GM18868 (cell line): ENCODE measurements around the gene TLCD3A.
"Not testable (repeated sequence)": the region's sequence is repeated elsewhere in the genome, so short reads cannot be mapped to it uniquely, and the experiment has no call there.

Source experiments
- ATAC-seq: cut with Tn5 transposase; IDR thresholded peaks from one replicate; pipeline ENCODE4 v1.9.1; 2021; ENCODE audit warnings: mild to moderate bottlenecking, moderate library complexity; ENCODE audit not compliant: unreplicated experiment

Gene TLCD3A

GRCh38 chr17:732067-732901 is at the start of gene TLCD3A:
Gene TLCD3A (plus strand): TSS chr17:732596. CDS start chr17:732648, 52 bp downstream.
- peak; percentile 57 for ATAC-seq

- ATAC-seq = no peak
These were observed 49.4 kb upstream of the TLCD3A start for GRCh38 chr17:683040-683439.

DNA sequence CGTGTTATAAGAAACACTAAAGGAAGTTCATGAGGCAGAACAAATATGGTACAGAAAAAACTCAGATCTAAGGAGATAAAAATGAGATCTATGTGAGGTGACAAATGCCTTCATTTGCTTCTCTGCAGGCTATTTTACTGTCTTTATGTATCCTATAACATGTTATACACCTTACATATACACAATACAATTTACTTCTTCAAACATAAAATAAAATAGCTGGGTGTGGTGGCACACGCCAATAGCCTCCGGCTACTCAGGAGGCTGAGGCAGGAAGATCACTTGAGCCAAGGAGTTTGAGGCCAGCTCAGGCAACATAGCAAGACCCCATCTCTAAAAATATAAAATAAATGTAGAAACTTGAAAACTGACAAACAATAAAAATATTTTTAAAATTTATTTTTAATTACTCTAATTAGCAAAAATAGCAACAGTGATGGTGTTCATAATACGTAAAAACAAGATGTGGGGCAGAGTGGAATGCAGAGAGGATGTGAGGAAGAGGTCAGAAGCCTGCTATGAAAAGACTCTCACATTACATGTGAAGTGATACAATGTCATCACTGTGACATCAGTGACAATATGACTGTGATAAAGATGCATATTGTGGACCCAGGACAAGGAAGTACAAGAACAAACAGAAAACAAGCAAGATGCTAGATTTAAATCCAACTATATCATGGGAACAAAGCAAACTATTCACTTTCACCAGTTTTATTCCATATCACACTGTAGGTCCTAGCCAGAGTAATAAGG is 48.7 kb upstream of the TLCD3A start:
- no peak for ATAC-seq

- no peak for ATAC-seq
These were observed 47.4 kb upstream of the TLCD3A start for GRCh38 chr17:685006-685405.

DNA sequence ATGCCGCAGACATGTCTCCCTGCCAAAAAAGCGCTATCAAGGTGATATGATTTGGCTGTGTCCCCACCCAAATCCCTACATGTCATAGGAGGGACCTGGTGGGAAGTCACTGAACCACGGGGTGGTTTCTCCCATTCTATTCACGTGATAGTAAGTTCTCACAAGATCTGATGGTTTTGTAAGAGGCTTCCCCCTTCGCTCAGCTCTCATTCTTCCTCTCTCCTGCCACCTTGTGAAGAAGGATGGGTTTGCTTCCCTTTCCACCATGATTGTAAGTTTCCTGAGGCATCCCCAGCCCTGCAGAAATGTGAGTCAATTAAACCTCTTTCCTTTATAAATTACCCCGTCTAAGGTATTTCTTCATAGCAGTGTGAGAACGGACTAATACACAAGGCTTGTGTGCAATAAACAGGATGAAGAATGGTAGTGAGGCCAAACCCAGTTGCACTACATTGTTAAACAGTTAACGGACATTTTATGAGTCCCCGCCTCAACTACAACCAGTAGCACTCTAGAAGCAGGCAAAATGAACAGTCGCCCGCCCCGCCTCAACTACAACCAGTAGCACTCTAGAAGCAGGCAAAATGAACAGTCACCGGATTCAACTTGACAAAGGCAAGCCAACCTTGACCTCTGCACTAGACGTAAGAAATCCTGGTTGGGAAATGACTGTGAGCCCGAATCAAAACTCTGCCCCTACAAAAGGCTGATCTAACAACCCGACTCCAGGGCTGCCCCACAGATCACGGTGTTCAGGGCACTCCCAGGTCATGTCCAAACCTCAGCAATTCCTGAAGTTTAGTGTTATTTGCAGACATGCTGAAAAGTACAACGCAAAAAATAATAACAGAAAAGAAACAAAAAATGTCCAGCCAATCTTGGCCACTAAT is 44.1 kb upstream of the TLCD3A start:
- no peak for ATAC-seq

DNA sequence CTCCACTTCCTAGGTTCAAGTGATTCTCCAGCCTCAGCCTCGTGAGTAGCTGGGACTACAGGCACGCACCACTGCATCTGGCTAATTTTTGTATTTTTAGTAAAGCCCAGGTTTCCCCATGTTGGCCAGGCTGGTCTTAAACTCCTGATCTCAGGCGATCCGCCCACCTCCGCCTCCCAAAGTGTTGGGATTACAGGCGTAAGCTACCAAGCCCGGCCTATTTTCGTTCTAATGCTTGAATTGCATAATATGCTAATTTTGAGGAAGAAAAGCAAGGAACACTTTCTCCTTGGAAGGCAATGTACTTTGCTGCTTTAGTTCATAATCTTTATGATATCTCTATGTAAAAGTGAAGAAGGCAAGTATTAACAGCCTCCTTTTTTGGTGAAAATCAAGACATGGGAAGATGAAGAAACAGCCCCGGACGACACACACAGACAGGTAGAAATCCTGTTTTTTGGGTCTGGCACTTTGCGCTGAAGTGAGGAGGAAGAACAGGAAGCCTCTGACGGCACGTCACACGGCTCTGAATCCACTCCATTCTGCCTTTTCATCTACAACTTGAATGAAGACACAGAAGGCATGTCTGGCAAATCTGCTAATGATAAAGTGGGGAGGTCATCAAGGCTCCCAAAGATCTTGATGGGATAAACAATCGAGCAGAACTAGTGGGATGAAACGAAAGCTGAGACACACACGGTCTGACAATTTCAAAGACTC is 42.7 kb upstream of the TLCD3A start:
- no peak for ATAC-seq

DNA sequence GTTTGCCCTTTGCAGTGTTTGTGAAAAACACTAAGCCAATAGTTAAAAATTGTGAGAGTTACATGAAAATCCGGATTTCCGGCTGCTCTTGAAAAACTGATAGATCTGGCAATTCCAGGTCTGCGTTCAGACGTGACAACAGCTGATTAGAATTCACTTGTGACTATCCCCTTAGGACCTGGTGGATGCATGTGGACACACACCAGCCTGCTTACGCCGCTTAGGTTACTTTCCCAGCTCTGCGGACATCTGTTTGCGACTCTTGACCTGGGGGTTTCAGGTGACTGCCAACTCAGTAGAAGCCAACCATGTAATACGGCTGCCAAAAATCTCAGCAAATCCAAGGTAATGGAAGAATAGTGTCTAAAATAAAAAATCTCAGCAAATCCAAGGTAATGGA is 42.0 kb upstream of the TLCD3A start:
- no peak for ATAC-seq

- no peak for ATAC-seq
These were observed 41.0 kb upstream of the TLCD3A start for GRCh38 chr17:691423-691822.

GRCh38 chr17:692116-692515 is 40.3 kb upstream of the TLCD3A start:
- no peak for ATAC-seq

DNA sequence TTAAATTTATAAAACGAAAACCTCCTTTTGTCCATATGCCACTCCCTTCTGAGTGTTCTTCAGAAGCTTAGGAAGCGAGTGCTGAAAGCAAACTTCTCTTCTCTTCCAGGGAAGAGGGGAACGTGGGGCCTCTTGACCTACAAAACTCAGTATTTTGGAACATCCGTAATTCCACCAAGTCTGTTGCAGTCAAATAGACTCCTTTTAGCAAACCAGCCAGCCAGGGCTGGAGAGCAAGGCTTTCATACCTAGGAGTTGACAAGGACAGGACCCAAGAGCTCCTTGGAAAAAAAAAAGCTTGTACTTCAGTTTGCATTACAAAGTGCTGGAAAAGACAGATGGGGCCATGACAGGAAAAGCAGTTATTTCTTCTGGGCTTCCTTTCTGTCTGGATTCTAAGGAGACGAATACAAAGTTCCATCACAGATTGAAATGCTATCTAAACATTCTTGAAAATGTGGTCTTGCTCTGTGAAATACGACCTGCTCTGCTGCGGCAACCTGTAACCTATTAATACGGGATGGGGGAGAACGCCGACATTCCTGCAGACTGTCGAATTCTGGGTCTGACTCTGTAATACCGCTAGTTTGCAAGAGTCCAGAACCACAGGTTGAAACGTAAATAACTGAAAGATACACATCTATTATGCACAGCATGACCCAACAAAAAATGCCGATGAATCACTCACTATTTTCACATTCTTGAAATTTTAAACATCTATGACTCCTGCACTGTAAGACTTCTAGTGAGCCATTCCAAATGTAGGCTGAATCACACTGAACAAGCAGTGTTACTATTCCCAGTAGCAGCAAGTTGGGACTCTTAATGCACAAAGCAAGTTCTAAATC is 38.4 kb upstream of the TLCD3A start:
- ATAC-seq = no peak

- ATAC-seq = no peak
These were observed 36.0 kb upstream of the TLCD3A start for GRCh38 chr17:696369-696768.

DNA sequence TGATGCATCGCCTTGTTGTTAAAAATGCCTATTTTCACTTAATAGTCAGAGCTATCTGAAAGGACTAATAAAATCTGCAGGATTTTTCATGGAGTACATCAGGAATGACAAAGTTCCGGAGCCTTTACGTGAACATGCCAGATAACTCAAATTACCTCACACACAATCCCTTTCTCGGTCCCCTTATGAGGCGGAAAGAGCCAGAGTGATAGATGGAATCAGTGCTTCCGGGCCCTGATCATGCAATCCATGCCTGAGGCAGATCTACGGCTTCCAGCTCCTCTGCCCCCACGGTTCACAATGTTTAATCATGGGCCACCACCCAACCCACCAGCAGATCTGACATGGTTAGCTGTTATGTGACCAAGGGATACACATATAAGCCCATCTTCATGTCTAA is 34.7 kb upstream of the TLCD3A start:
- no peak for ATAC-seq

DNA sequence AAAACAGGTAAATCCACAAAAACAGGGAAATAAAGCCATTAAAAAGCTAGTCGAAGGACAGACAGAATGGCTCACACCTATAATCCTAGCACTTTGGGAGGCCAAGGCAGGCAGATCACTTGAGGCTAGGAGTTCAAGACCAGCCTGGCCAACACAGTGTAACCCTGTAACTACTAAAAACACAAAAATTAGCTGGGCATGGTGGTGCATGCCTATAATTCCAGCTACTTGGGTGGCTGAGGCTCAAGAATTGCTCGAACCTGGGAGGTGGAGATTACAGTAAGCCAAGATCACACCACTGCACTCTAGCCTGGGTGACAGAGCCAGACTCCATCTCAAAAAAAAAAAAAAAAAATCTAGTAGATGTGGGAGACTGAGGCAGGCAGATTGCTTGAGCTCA is 34.3 kb upstream of the TLCD3A start:
- not testable (repeated sequence) for ATAC-seq

- no peak for ATAC-seq
These were observed 33.1 kb upstream of the TLCD3A start for GRCh38 chr17:699345-699744.

DNA sequence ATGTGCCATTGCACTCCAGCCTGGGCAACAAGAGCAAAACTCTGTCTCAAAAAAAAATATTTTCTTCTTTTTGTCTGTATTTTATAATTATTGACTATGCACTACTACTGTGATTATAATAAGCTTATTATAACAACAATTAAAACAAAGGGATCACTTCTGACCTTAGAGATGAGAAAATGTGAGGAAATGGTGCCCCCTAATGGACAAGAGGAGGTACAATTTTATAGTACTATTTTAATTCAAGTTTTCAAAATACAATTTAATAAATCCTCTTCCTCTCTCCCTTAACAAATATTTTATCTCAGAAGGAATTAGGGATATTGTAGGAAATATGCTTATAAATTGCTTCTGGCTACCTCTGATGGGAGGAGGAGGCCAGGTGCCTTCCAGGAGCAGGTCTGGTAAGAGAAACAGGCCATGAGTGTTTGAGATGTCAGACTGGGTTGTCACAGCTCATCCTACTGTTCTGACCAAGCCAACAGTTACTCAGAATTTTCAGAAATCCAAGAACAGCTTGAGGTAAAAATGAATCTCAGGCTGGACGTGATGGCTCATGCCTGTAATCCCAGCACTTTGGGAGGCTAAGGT is 31.8 kb upstream of the TLCD3A start:
- ATAC-seq = no peak

- no peak for ATAC-seq
These were observed 29.1 kb upstream of the TLCD3A start for GRCh38 chr17:703081-703875.

- no peak for ATAC-seq
These were observed 28.1 kb upstream of the TLCD3A start for GRCh38 chr17:704111-704864.

DNA sequence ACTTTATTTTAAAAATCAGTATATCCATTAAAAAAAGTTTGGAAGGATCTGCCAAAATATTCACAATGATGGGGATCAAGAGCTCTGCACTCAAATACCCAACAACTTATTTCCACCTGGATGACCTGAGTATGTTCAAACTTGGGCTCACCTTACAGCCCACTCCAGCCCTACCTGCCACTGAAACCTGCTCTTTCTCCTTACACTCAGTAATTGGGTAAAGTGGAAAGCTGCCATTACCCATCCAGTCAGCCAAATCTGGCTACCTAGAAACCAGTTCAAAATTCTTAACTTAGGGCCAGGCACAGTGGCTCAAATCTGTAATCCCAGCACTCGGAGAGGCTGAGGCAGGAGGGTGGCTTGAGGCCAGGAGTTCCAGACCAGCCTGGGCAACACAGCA is 27.4 kb upstream of the TLCD3A start:
- ATAC-seq = no peak
